Osteocyte (in vitro differentiated cells): ENCODE measurements around the gene CPEB3. TPM values are rescaled to one million over a fixed set of nuclear protein-coding genes. Genes with fewer than 3 reads are reported as not detected.
A peak's percentile ranks its signal among the peaks of the same experiment; 100 is the strongest.
"Not testable (repeated sequence)": the region's sequence is repeated elsewhere in the genome, so short reads cannot be mapped to it uniquely, and the experiment has no call there.

Experiments
- DNase-seq: peaks from one replicate; pipeline ENCODE4 v3.0.0; 2021; ENCODE audit warnings: mixed read lengths; ENCODE audit not compliant: unreplicated experiment; ENCODE audit errors: extremely low spot score
- H3K27ac Mint-ChIP-seq: one replicate; pipeline ENCODE4 v1.8.0; 2021; ENCODE audit warnings: mild to moderate bottlenecking, mixed read lengths; ENCODE audit not compliant: unreplicated experiment
- H3K27me3 Mint-ChIP-seq: one replicate; pipeline ENCODE4 v1.8.0; 2021; ENCODE audit warnings: mixed read lengths; ENCODE audit not compliant: unreplicated experiment
- H3K36me3 Mint-ChIP-seq: one replicate; pipeline ENCODE4 v1.8.0; 2021; ENCODE audit warnings: mixed read lengths; ENCODE audit not compliant: unreplicated experiment
- H3K4me1 Mint-ChIP-seq: one replicate; pipeline ENCODE4 v1.8.0; 2021; ENCODE audit warnings: mixed read lengths; ENCODE audit not compliant: unreplicated experiment
- H3K4me3 Mint-ChIP-seq: one replicate; pipeline ENCODE4 v1.8.0; 2021; ENCODE audit warnings: mild to moderate bottlenecking, moderate library complexity, mixed read lengths; ENCODE audit not compliant: unreplicated experiment
- H3K9me3 Mint-ChIP-seq: one replicate; pipeline ENCODE4 v1.8.0; 2021; ENCODE audit warnings: mixed read lengths; ENCODE audit not compliant: unreplicated experiment
- long read RNA-seq: library from polyadenylated mRNA; unstranded; transcript quantifications from one replicate; pipeline ENCODE4 v2.0.0, GENCODE V29; 2021
- total RNA-seq: library from RNA; stranded (reverse); gene quantifications from 2 replicates; pipeline ENCODE4 v1.2.1, GENCODE V29; 2021
- TF ChIP-seq, protein P1 (sequence below): fragments of 200-600 bp; sonication (generic); IDR thresholded peaks from 2 replicates; pipeline ENCODE4 v1.5.0; 2021; ENCODE audit warnings: antibody characterized with exemption, mild to moderate bottlenecking, moderate library complexity

CPEB3 gene
- 1.9 and 2.0 TPM in 2 replicates for total RNA-seq
- long read RNA-seq: 0 reads

DNA sequence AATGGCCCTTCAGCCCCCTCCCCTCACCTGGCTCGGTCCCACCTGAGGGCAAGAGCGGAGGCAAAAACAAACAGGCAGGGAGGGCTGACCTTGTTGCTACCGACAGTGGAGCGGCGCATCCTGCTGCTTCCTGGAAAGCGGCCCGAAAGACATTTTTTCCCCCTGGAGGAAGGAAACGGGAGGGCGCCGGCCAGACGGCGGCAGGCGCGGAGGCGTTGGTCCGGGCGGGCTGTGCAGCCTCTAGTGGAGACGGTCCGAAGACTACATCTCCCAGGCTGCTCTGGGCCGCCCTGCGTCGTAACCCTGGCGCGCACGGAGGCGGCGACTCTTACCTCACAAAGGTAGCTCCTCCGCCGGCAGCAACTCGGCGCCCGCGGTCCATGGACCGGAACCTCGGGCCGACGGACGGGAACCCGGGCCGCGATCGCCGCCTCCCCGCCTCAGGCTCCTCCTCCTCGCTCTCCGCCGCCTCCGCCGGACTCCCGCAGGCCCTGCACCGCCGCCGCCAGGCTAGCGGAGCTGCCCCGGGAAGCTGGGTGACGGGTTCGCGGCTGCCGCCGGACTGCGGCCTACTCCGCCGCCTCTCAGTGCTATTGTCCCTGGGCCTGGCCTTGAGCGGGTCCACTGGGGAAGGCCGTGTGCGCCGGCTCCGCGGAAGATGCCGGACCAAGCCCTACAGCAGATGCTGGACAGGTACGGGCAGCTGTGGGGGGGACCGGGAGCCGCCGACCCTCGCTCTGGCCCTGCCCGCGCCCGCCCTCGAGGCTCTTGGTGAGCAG, at the start of gene CPEB3, which contains the start of gene MARCHF5:
Gene CPEB3 (minus strand): TSS at position 242 of the 779 bp plus-strand sequence. CDS start 50,728 bp downstream, outside the sequence.
Gene MARCHF5 (plus strand): TSS at position 331 of the 779 bp plus-strand sequence. CDS start 328 bp downstream, at position 659.
- peak within 1 kb of the TSS; percentile 90 for H3K27ac Mint-ChIP-seq
- H3K9me3 Mint-ChIP-seq: no peaks in the 10 kb centered on the region
- TF ChIP-seq, protein P1, sequence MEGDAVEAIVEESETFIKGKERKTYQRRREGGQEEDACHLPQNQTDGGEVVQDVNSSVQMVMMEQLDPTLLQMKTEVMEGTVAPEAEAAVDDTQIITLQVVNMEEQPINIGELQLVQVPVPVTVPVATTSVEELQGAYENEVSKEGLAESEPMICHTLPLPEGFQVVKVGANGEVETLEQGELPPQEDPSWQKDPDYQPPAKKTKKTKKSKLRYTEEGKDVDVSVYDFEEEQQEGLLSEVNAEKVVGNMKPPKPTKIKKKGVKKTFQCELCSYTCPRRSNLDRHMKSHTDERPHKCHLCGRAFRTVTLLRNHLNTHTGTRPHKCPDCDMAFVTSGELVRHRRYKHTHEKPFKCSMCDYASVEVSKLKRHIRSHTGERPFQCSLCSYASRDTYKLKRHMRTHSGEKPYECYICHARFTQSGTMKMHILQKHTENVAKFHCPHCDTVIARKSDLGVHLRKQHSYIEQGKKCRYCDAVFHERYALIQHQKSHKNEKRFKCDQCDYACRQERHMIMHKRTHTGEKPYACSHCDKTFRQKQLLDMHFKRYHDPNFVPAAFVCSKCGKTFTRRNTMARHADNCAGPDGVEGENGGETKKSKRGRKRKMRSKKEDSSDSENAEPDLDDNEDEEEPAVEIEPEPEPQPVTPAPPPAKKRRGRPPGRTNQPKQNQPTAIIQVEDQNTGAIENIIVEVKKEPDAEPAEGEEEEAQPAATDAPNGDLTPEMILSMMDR: peak; percentile 70
- peak within 1 kb of the TSS; percentile 85 for H3K4me3 Mint-ChIP-seq
- no peaks in the 10 kb centered on the region for H3K27me3 Mint-ChIP-seq
- peaks cover 3% of the 10 kb centered on the region for H3K36me3 Mint-ChIP-seq
- peak; percentile 98 for DNase-seq
- H3K4me1 Mint-ChIP-seq: peaks cover 21% of the 10 kb centered on the region

DNA sequence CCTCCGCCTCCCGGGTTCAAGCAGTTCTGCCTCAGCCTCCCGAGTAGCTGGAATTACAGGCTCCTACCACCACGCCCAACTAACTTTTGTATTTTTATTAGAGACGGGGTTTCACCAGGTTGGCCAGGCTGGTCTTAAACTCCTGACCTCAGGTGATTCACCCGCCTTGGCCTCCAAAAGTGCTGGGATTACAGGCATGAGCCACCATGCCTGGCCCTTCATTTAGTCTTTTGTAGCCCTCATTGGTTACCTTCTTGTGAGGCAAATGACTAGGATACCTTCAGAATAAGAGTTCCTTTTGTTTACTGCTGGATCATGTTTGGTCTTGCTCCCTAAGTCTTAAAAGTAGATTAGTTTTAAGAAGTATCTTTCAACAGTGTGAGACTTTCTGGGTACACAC, 39.0 kb upstream of the CPEB3 start:
- not testable (repeated sequence) for H3K27ac Mint-ChIP-seq, H3K4me1 Mint-ChIP-seq, H3K4me3 Mint-ChIP-seq, DNase-seq, H3K36me3 Mint-ChIP-seq, H3K27me3 Mint-ChIP-seq, H3K9me3 Mint-ChIP-seq

DNA sequence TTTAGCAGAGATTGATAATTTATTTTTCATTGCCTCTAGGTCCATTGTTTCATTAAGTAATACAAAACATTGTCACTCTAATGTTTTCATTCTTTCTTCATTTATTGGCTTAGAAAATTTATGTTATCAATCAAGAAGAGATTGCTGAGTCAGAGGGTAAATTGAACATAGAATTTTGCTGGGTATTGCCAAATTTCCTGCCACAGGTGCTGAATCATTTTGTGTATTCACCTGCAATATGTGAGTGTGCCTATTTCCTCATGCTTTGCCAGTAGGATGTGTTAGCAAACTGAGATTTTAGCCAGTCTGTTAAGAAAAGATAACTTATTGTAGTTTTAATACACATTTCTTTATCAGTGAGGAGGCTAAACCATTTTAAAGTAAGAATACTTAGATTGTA, 38.1 kb upstream of the CPEB3 start:
- no peak for DNase-seq
- TF ChIP-seq, protein P1: no peak
- Mint-ChIP-seq H3K4me3 (no peak overlapping the region), H3K27ac (no peak overlapping the region), H3K36me3 (peaks cover 9% of the 10 kb centered on the region), H3K4me1 (peaks cover 2% of the 10 kb centered on the region), H3K9me3 (no peaks in the 10 kb centered on the region), H3K27me3 (no peaks in the 10 kb centered on the region)

DNA sequence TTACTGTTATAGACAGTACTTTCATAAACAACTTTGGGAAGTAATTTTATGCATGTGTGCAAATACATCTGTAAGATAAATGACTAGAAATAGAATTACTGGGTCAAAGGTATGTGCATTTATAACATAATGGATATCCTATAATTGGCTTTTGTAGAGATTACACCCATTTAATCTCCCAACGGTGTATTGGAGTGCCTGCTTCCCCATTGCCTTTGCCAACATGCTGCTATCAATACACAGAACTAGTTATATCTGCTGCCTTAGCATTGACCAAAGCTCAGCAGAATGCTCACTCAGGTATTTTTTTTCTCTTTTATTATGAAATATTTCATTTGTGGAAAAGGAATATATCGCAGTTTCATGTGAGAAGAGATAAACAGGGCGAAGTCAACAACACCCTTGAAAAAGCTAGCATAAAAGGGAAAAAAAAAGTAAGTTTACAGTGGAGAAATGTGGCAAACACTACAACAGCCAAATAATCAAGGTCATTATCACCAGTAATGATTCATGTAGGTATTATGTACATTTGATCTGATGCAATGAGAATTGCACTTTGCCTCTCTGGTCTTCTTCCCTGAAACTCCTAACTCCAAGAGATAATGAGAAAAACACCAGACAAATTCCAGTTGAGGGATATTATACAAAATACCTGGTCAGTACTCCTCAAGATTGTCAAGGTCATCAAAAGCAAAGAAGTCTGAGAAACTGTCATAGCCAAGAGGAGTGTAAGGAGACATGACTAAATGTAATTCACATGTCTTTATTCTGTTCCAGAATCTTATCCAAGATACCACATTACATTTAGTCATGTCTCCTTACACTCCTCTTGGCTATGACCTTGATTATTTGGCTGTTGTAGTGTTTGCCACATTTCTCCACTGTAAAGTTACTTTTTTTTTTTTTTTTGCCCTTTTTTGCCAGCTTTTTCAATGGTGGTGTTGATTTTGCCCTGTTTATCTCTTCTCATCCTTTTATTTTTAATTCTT, 36.9 kb upstream of the CPEB3 start:
- Mint-ChIP-seq H3K9me3 (peaks cover 3% of the 10 kb centered on the region), H3K36me3 (peaks cover 13% of the 10 kb centered on the region), H3K27me3 (no peaks in the 10 kb centered on the region), H3K4me3 (no peak overlapping the region), H3K4me1 (peaks cover 8% of the 10 kb centered on the region), H3K27ac (no peak overlapping the region)
- TF ChIP-seq, protein P1: no peak
- no peak for DNase-seq

DNA sequence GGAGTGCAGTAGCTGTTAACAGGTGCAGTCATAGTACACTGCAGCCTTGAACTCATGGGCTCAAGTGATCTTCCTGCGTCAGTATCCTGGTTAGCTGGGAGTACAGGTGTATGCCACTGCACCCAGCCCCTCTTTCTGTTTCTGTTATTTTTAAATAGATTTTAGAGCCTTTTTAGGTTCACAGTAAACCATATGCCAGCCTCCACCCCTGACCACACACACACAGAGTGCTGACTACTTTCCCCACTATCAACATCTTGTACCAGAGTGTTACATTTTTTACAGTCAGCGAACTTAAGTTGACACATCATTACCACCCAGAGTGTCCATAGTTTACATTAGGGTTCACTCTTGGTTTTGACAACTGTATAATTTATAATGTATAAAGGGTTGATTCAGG, 32.2 kb upstream of the CPEB3 start:
- Mint-ChIP-seq H3K4me3 (no peak overlapping the region), H3K36me3 (peaks cover 29% of the 10 kb centered on the region), H3K27ac (no peak overlapping the region), H3K27me3 (no peaks in the 10 kb centered on the region), H3K4me1 (peaks cover 8% of the 10 kb centered on the region), H3K9me3 (peaks cover 8% of the 10 kb centered on the region)
- no peak for DNase-seq
- TF ChIP-seq, protein P1: no peak
